ENCODE data around the gene CCDC116. TPM values are rescaled to one million over a fixed set of nuclear protein-coding genes. Genes with fewer than 3 reads are reported as not detected.

The CCDC116 gene
- total RNA-seq, 1 experiment from 2014 or later = 0.21 TPM

DNA sequence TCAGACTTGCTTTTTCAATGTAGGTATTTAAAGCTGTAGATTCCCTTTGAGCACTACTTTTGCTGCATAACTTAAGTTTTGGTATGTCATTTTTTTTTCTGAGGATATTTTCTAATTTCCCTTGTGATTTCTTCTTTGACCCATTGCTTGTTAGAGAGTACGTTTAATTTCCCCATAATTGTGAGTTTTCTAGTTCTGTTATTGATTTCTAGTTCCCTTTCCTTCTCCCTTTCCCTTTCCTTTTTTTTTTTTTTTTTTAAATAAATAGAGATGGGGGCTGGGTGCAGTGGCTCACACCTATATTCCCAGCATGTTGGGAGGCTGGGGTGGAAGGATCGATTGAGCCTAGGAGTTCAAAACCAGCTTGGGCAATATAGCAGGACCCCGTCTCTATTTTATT, 34.3 kb upstream of the CCDC116 start:
- H3K4me1 Mint-ChIP-seq (ENCODE audit: insufficient read depth, unreplicated experiment) = peaks cover 5% of the 10 kb centered on the region
- no peak overlapping the region for H3K4me3 Mint-ChIP-seq (ENCODE audit: unreplicated experiment)
- TF ChIP-seq CTCF (IDR thresholded peaks at IDR 0.05; ENCODE audit: unreplicated experiment) = no peak
- H3K36me3 Mint-ChIP-seq (ENCODE audit: insufficient read depth, unreplicated experiment) = peaks cover 72% of the 10 kb centered on the region
- no peaks in the 10 kb centered on the region for H3K27me3 Mint-ChIP-seq (ENCODE audit: insufficient read depth, unreplicated experiment)
- ChIA-PET CTCF (interaction anchor here (0.8 to 1.5 kb wide), 5 partner anchors 10 to 33 kb away, joined by 3 to 6 read pairs (median 3); partner anchors contain the start of gene YDJC), POLR2A (no interaction called here)
- no TSS peak for BruUV-seq (replicated peaks)
- H3K27ac Mint-ChIP-seq (ENCODE audit: low read depth, unreplicated experiment) = no peak overlapping the region
- intact Hi-C loops (cut with micrococcal nuclease) = no loop called here
- DNase-seq (ENCODE audit: unreplicated experiment) = no peak
- no peaks in the 10 kb centered on the region for H3K9me3 Mint-ChIP-seq (ENCODE audit: unreplicated experiment)

GRCh38 chr22:21599053-21599893, 33.3 kb upstream of the CCDC116 start:
- H3K27ac Mint-ChIP-seq (ENCODE audit: low read depth, unreplicated experiment) = peak overlapping the region; percentile 2
- POLR2A ChIA-PET = no interaction called here
- no peak overlapping the region for H3K4me3 Mint-ChIP-seq (ENCODE audit: unreplicated experiment)
- no peak for TF ChIP-seq CTCF (IDR thresholded peaks at IDR 0.05; ENCODE audit: unreplicated experiment)
- CTCF ChIA-PET = interaction anchor here (1.1 kb wide), 1 partner anchor 32 kb away, joined by 3 read pairs; no protein-coding TSS in a partner anchor
- no peaks in the 10 kb centered on the region for H3K9me3 Mint-ChIP-seq (ENCODE audit: unreplicated experiment)
- no peaks in the 10 kb centered on the region for H3K27me3 Mint-ChIP-seq (ENCODE audit: insufficient read depth, unreplicated experiment)
- no TSS peak for BruUV-seq (replicated peaks)
- peaks cover 5% of the 10 kb centered on the region for H3K4me1 Mint-ChIP-seq (ENCODE audit: insufficient read depth, unreplicated experiment)
- peaks cover 62% of the 10 kb centered on the region for H3K36me3 Mint-ChIP-seq (ENCODE audit: insufficient read depth, unreplicated experiment)
- DNase-seq (ENCODE audit: unreplicated experiment) = no peak
- intact Hi-C loops (cut with micrococcal nuclease) = no loop called here

DNA sequence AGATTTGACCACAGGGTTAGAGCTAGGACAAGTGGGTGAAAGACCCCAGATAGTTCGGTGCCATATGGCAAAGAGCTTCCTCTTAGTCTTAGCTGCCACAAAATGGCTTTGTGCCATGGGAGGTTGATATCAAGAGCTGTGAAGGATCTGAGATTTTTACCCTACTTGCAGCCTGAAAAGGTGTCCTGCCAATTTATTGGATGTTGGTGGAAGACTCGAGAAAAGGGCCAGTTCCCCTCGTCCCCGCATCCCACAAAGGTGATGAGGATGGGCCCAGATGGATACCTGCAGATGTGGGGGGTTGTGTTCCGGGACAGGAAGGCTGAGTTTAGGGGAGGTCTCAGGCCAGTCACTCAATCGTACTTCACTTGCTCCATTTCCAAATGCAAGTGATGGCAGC, 30.0 kb upstream of the CCDC116 start:
- intact Hi-C loops (cut with micrococcal nuclease) = no loop called here
- no peaks in the 10 kb centered on the region for H3K9me3 Mint-ChIP-seq (ENCODE audit: unreplicated experiment)
- no peak overlapping the region for H3K27ac Mint-ChIP-seq (ENCODE audit: low read depth, unreplicated experiment)
- ChIA-PET CTCF (no interaction called here), POLR2A (no interaction called here)
- H3K4me1 Mint-ChIP-seq (ENCODE audit: insufficient read depth, unreplicated experiment) = peaks cover 10% of the 10 kb centered on the region
- no peak for TF ChIP-seq CTCF (IDR thresholded peaks at IDR 0.05; ENCODE audit: unreplicated experiment)
- peaks cover 29% of the 10 kb centered on the region for H3K36me3 Mint-ChIP-seq (ENCODE audit: insufficient read depth, unreplicated experiment)
- H3K27me3 Mint-ChIP-seq (ENCODE audit: insufficient read depth, unreplicated experiment) = no peaks in the 10 kb centered on the region
- H3K4me3 Mint-ChIP-seq (ENCODE audit: unreplicated experiment) = no peak overlapping the region
- DNase-seq (ENCODE audit: unreplicated experiment) = no peak
- BruUV-seq (replicated peaks) = no TSS peak

DNA sequence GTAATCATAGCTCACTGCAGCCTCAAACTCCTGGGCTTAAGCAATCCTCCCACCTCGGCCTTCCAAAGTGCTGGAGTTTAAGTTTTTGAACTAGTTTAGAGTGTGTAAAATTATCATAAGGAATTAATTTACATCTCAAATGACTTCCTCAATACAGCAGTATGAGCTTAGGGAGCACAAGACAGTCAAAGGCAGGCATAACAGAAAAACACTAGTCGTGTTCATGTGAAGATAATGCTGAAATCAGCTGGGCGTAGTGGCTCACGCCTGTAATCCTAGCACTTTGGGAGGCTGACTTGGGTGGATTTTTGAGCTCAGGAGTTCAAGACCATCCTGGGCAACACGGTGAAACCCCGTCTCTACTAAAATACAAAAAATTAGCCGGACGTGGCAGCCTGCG, 28.6 kb upstream of the CCDC116 start:
- DNase-seq (ENCODE audit: unreplicated experiment) = no peak
- ChIA-PET POLR2A (interaction anchor here (0.6 kb wide), 1 partner anchor 33 kb away, joined by 3 read pairs; no protein-coding TSS in a partner anchor), CTCF (interaction anchor here (0.7 to 1.1 kb wide), 2 partner anchors 20 to 253 kb away, joined by 3 read pairs; no protein-coding TSS in a partner anchor)
- H3K4me1 Mint-ChIP-seq (ENCODE audit: insufficient read depth, unreplicated experiment) = peaks cover 8% of the 10 kb centered on the region
- intact Hi-C loops (cut with micrococcal nuclease) = no loop called here
- no peaks in the 10 kb centered on the region for H3K27me3 Mint-ChIP-seq (ENCODE audit: insufficient read depth, unreplicated experiment)
- no peak for TF ChIP-seq CTCF (IDR thresholded peaks at IDR 0.05; ENCODE audit: unreplicated experiment)
- H3K36me3 Mint-ChIP-seq (ENCODE audit: insufficient read depth, unreplicated experiment) = peaks cover 33% of the 10 kb centered on the region
- H3K4me3 Mint-ChIP-seq (ENCODE audit: unreplicated experiment) = no peak overlapping the region
- BruUV-seq (replicated peaks) = no TSS peak
- no peaks in the 10 kb centered on the region for H3K9me3 Mint-ChIP-seq (ENCODE audit: unreplicated experiment)
- no peak overlapping the region for H3K27ac Mint-ChIP-seq (ENCODE audit: low read depth, unreplicated experiment)
